B cell (primary cell): ENCODE results near the gene RABL6.
A peak's percentile ranks its signal among the peaks of the same experiment; 100 is the strongest.
"Not testable (repeated sequence)": the region's sequence is repeated elsewhere in the genome, so short reads cannot be mapped to it uniquely, and the experiment has no call there.

Experiments used
- EZH2 ChIP-seq: IDR thresholded peaks from 2 replicates; pipeline ENCODE4 v1.6.1; 2012; ENCODE audit warnings: borderline replicate concordance, low read depth, mild to moderate bottlenecking, moderate library complexity, low read length; ENCODE audit not compliant: insufficient read depth, poor library complexity, severe bottlenecking
- TF ChIP-seq, protein P1 (sequence below): fragments of 200-600 bp; IDR thresholded peaks from one replicate; pipeline ENCODE4 v1.8.0; 2022; ENCODE audit warnings: antibody characterized with exemption, mild to moderate bottlenecking

DNA sequence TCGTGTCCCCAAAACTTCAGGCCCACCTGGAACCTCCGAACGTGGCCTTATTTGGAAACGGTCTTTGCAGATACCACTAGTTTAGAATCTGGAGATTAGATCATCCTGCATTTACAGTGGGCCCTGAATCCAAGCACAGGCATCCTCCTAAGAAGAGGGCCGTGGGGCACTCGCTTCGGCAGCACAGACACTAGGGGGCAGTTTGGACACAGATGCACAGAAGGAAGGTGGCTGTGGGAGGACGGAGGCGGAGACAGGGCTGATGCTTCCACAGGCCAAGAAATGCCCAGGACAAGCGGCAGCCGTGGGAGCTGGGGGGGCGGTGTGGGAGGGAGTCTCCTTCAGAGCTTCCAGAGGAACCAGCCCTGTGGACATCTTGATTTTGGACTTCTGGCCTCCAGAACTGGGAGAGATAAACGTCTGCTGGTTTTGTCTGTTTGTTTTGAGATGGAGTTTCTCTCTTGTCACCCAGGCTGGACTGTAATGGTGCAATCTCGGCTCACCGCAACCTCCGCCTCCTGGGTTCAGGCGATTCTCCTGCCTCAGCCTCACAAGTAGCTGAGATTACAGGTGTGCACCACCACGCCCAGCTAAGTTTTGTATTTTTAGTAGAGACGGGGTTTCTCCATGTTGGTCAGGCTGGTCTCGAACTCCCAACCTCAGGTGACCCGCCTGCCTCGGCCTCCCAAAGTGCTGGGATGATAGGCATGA is 46.8 kb upstream of the RABL6 start:
- TF ChIP-seq, protein P1, sequence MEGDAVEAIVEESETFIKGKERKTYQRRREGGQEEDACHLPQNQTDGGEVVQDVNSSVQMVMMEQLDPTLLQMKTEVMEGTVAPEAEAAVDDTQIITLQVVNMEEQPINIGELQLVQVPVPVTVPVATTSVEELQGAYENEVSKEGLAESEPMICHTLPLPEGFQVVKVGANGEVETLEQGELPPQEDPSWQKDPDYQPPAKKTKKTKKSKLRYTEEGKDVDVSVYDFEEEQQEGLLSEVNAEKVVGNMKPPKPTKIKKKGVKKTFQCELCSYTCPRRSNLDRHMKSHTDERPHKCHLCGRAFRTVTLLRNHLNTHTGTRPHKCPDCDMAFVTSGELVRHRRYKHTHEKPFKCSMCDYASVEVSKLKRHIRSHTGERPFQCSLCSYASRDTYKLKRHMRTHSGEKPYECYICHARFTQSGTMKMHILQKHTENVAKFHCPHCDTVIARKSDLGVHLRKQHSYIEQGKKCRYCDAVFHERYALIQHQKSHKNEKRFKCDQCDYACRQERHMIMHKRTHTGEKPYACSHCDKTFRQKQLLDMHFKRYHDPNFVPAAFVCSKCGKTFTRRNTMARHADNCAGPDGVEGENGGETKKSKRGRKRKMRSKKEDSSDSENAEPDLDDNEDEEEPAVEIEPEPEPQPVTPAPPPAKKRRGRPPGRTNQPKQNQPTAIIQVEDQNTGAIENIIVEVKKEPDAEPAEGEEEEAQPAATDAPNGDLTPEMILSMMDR: peak; percentile 55
- TF ChIP-seq EZH2: not testable (repeated sequence)
